NB4 (cell line): ENCODE measurements around the gene ADGRL3.

Experiments used
- POLR2A ChIP-seq: IDR thresholded peaks from 2 replicates; pipeline ENCODE4 v1.6.1; 2011; ENCODE audit warnings: mild to moderate bottlenecking; ENCODE audit not compliant: insufficient read length; ENCODE audit errors: extremely low read depth
- TF ChIP-seq, protein P1 (sequence below): IDR thresholded peaks from one replicate; pipeline ENCODE4 v1.5.1; 2012; ENCODE audit warnings: low read depth, low read length

DNA sequence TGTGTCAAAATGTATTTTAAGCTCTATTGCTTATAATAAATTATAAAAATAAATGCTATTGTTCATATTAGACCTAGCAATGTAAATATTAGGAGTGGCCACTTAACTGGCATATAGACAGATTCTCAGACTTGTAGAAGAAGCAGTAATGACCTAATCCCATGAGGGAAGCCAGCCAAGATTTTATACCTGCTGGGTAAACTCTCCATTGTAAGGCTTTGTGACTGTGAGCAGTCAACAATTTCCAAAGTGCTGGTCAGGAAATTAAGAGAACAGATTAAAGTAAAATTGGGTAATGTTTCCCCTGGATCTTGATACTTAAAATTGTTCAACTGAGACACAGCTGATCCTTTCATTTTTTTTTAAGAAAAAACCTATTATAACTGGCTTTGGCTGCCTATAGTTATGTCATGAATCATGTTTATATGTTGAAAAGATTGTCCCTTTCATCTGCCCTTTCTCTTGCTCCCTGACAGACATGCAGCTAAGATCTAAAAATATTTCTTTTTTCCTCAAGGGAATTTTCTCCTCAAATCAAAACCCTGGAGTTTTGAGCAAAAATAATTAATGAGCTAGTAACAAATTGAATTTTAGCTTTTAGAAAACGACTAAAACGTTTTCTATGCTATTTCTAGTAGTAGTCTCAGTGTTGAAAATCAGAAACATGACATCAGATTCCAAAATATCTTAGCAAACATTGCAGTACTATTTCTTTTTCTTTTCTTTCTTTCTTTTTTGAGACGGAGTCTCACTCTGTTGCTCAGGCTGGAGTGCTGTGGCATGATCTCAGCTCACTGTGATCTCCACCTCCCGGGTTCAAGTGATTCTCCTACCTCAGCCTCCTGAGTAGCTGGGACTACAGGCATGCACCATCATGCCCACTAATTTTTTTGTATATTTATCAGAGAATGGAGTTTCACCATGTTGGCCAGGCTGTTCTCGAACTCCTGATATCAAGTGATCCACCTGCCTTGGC, 77.9 kb downstream of the ADGRL3 start:
- TF ChIP-seq POLR2A = no peak
- TF ChIP-seq, protein P1, sequence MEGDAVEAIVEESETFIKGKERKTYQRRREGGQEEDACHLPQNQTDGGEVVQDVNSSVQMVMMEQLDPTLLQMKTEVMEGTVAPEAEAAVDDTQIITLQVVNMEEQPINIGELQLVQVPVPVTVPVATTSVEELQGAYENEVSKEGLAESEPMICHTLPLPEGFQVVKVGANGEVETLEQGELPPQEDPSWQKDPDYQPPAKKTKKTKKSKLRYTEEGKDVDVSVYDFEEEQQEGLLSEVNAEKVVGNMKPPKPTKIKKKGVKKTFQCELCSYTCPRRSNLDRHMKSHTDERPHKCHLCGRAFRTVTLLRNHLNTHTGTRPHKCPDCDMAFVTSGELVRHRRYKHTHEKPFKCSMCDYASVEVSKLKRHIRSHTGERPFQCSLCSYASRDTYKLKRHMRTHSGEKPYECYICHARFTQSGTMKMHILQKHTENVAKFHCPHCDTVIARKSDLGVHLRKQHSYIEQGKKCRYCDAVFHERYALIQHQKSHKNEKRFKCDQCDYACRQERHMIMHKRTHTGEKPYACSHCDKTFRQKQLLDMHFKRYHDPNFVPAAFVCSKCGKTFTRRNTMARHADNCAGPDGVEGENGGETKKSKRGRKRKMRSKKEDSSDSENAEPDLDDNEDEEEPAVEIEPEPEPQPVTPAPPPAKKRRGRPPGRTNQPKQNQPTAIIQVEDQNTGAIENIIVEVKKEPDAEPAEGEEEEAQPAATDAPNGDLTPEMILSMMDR = no peak
